Chondrocyte (in vitro differentiated cells): ENCODE data around the gene CPE. TPM values are rescaled to one million over a fixed set of nuclear protein-coding genes. Genes with fewer than 3 reads are reported as not detected.

Source experiments
- DNase-seq: peaks from one replicate; pipeline ENCODE4 v3.0.0; 2021; ENCODE audit warnings: mixed read lengths, low spot score
- H3K27ac Mint-ChIP-seq: one replicate; pipeline ENCODE4 v1.8.0; 2021; ENCODE audit warnings: mild to moderate bottlenecking, moderate library complexity, mixed read lengths; ENCODE audit not compliant: unreplicated experiment
- H3K27me3 Mint-ChIP-seq: 2 replicates; pipeline ENCODE4 v1.8.0; 2021; ENCODE audit warnings: low read depth, mixed read lengths
- H3K36me3 Mint-ChIP-seq: 2 replicates; pipeline ENCODE4 v1.8.0; 2021; ENCODE audit warnings: low read depth, mixed read lengths
- H3K4me1 Mint-ChIP-seq: 2 replicates; pipeline ENCODE4 v1.8.0; 2021; ENCODE audit warnings: low read depth, mild to moderate bottlenecking, mixed read lengths
- H3K4me3 Mint-ChIP-seq: one replicate; pipeline ENCODE4 v1.8.0; 2021; ENCODE audit warnings: mild to moderate bottlenecking, moderate library complexity, mixed read lengths; ENCODE audit not compliant: unreplicated experiment
- H3K9me3 Mint-ChIP-seq: 2 replicates; pipeline ENCODE4 v1.8.0; 2021; ENCODE audit warnings: low read depth, mixed read lengths
- CTCF ChIP-seq: fragments of 200-600 bp; sonication (generic); IDR thresholded peaks from 2 replicates; pipeline ENCODE4 v1.5.0; 2021; ENCODE audit warnings: antibody characterized with exemption, mild to moderate bottlenecking, moderate library complexity
- total RNA-seq: library from RNA; stranded (reverse); gene quantifications from 3 replicates; pipeline ENCODE4 v1.2.1, GENCODE V29; 2021

Gene CPE
- total RNA-seq, 1 donor from 2014 or later, result 275 TPM

GRCh38 chr4:165504184-165504583 lies 125.4 kb downstream of the CPE start:
- H3K36me3 Mint-ChIP-seq, result peaks cover 2% of the 10 kb centered on the region
- TF ChIP-seq CTCF, result no peak
- H3K27me3 Mint-ChIP-seq, result no peaks in the 10 kb centered on the region
- peaks cover 52% of the 10 kb centered on the region for H3K4me1 Mint-ChIP-seq
- H3K9me3 Mint-ChIP-seq, result no peaks in the 10 kb centered on the region
- no peak for DNase-seq
- H3K4me3 Mint-ChIP-seq, result no peak overlapping the region
- no peak overlapping the region for H3K27ac Mint-ChIP-seq

GRCh38 chr4:165505958-165506837 lies 127.4 kb downstream of the CPE start:
- Mint-ChIP-seq H3K4me3 (peak overlapping the region; percentile 33), H3K27me3 (no peaks in the 10 kb centered on the region), H3K9me3 (no peaks in the 10 kb centered on the region), H3K36me3 (no peaks in the 10 kb centered on the region), H3K4me1 (peaks cover 64% of the 10 kb centered on the region), H3K27ac (peak overlapping the region; percentile 69)
- no peak for DNase-seq
- TF ChIP-seq CTCF, result no peak

GRCh38 chr4:165506849-165507248 lies 128.0 kb downstream of the CPE start:
- no peak for TF ChIP-seq CTCF
- H3K36me3 Mint-ChIP-seq, result no peaks in the 10 kb centered on the region
- no peaks in the 10 kb centered on the region for H3K9me3 Mint-ChIP-seq
- no peaks in the 10 kb centered on the region for H3K27me3 Mint-ChIP-seq
- H3K4me1 Mint-ChIP-seq, result peaks cover 64% of the 10 kb centered on the region
- H3K4me3 Mint-ChIP-seq, result peak overlapping the region; percentile 33
- peak overlapping the region; percentile 69 for H3K27ac Mint-ChIP-seq
- no peak for DNase-seq

GRCh38 chr4:165507381-165507780 lies 128.6 kb downstream of the CPE start:
- Mint-ChIP-seq H3K4me1 (peaks cover 65% of the 10 kb centered on the region), H3K27ac (peak overlapping the region; percentile 62), H3K9me3 (no peaks in the 10 kb centered on the region), H3K36me3 (no peaks in the 10 kb centered on the region), H3K4me3 (no peak overlapping the region), H3K27me3 (no peaks in the 10 kb centered on the region)
- no peak for TF ChIP-seq CTCF
- no peak for DNase-seq

- DNase-seq, result no peak
- H3K9me3 Mint-ChIP-seq, result no peaks in the 10 kb centered on the region
- H3K4me1 Mint-ChIP-seq, result peaks cover 57% of the 10 kb centered on the region
- no peak for TF ChIP-seq CTCF
- no peak overlapping the region for H3K4me3 Mint-ChIP-seq
- no peaks in the 10 kb centered on the region for H3K27me3 Mint-ChIP-seq
- no peak overlapping the region for H3K27ac Mint-ChIP-seq
- H3K36me3 Mint-ChIP-seq, result no peaks in the 10 kb centered on the region
These were observed 129.7 kb downstream of the CPE start for GRCh38 chr4:165508372-165509120.
